Pancreas (tissue), 10 donors: ENCODE measurements around the gene FOCAD. TPM values are rescaled to one million over a fixed set of nuclear protein-coding genes. Genes with fewer than 3 reads are reported as not detected.

ENCODE experiments used
- ATAC-seq, 4 donors: fragments of 200-7000 bp; cut with Tn5 transposase; one replicate each; pipeline versions ENCODE4 v1.8.0 to v1.9.1; 2020; ENCODE audit warnings: mild to moderate bottlenecking in 4 of 4, moderate library complexity in 4 of 4
- DNase-seq, 6 donors: peaks; one replicate each; pipeline ENCODE4 v3.0.0-alpha.2; 2020
- FAIRE-seq: peaks from 2 replicates; lab custom pipeline; 2012; peaks lifted over from hg19 to GRCh38; lab: Jason Lieb, UNC
- H3K27ac ChIP-seq, 4 donors: fragments of 200-600 bp; sonication (generic); 1 replicate in 3 of 4; 2 replicates in 1 of 4; pipeline versions ENCODE4 v1.5.0 to v1.8.0; 2020
- H3K27me3 ChIP-seq, 4 donors: fragments of 200-600 bp; one replicate each; pipeline ENCODE4 v1.8.0; 2021
- H3K36me3 ChIP-seq, 3 donors: fragments of 200-600 bp; sonication (generic) in 1 of 3; one replicate each; pipeline versions ENCODE4 v1.5.0 to v1.8.0; 2020 to 2021
- H3K4me1 ChIP-seq, 3 donors: fragments of 200-600 bp; one replicate each; pipeline ENCODE4 v1.8.0; 2021
- H3K4me3 ChIP-seq, 4 donors: fragments of 200-600 bp; sonication (generic) in 2 of 4; one replicate each; pipeline versions ENCODE4 v1.5.0 to v1.8.0; 2020 to 2021
- H3K9me3 ChIP-seq, 4 donors: fragments of 200-600 bp; one replicate each; pipeline ENCODE4 v1.8.0; 2021
- CTCF ChIP-seq, 4 donors: fragments of 200-600 bp; sonication (generic) in 3 of 4; IDR thresholded peaks; one replicate each; pipeline versions ENCODE4 v1.5.0 to v1.8.0; 2021; ENCODE audit warnings: antibody characterized with exemption in 4 of 4
- WGBS, 2 donors: extraction: QIAGEN DNeasy Blood & Tissue Kit; methylation state at CpG; one replicate each; pipeline ENCODE4 v1.1.7; 2013; 5-methylcytosine and 5-hydroxymethylcytosine counted together
- intact Hi-C, 3 donors: fragments of 100-400 bp; cut with DNase I; formaldehyde crosslinking; loops; one replicate each; pipeline versions ENCODE4 v1.11.1 to v1.14.2; 2022
- polyA plus RNA-seq, 2 donors: library from polyadenylated mRNA; stranded (reverse); fragments of 200-250 nt; gene quantifications; one replicate each; pipeline ENCODE4 v1.2.3, GENCODE V29; 2013
- total RNA-seq, 6 donors: library from RNA; stranded (reverse); fragmentation: NEBNext Ultra II Directional in 4 of 6; extraction: Animal tissue kit (Norgen Biotek cat#: 25700) in 4 of 6; gene quantifications; one replicate each; pipeline versions ENCODE4 v1.2.1 to v1.2.4, GENCODE V29; 2021 to 2023
- donor health status: healthy with polysubstance abuse.
- donor health status: DM: no; HTN: no; CAD: no; lungs with moderate emphysema.
- donor health status: DM: no; HTN: no; CAD: no.
- donor health status: control.
- donor health status: control.
- donor health status: Bipolar disorder and iron deficiency.
- donor health status: DM: yes; HTN: yes; CAD: no.
- donor health status: DM: no; HTN: no; CAD: no.
- donor health status: DM: no; HTN: no; CAD: no.
- donor health status: DM: yes; HTN: yes; CAD: no.

The FOCAD gene
- total and polyA plus RNA-seq, 8 donors: 5.4 to 27.7 (median 16.8) TPM

- H3K9me3 ChIP-seq: no peaks in the 10 kb centered on the region
- DNase-seq (no peak), FAIRE-seq (no peak), ATAC-seq (no peak)
- no peak for TF ChIP-seq CTCF (IDR thresholded peaks at IDR 0.05)
- H3K27ac ChIP-seq: no peak overlapping the region
- intact Hi-C loops: no loop called here
- no peaks in the 10 kb centered on the region for H3K27me3 ChIP-seq
- H3K36me3 ChIP-seq: no peaks in the 10 kb centered on the region
- H3K4me1 ChIP-seq: no peaks in the 10 kb centered on the region
- H3K4me3 ChIP-seq: no peak overlapping the region
Observed at GRCh38 chr9:20811872-20812271, 127.8 kb downstream of the FOCAD start.

GRCh38 chr9:20815923-20816703 is 132.1 kb downstream of the FOCAD start:
- DNase-seq: no peak
- intact Hi-C loops: no loop called here
- FAIRE-seq: no peak

GRCh38 chr9:20823051-20823450 is 139.0 kb downstream of the FOCAD start:
- DNase-seq (no peak), FAIRE-seq (no peak), ATAC-seq (no peak)
- Histone ChIP-seq H3K27ac (no peak overlapping the region), H3K4me3 (no peak overlapping the region), H3K4me1 (peaks cover 0 to 5% (median 0%) of the 10 kb centered on the region in 3 donors), H3K9me3 (no peaks in the 10 kb centered on the region), H3K36me3 (no peaks in the 10 kb centered on the region), H3K27me3 (no peaks in the 10 kb centered on the region)
- intact Hi-C loops: no loop called here
- no peak for TF ChIP-seq CTCF (IDR thresholded peaks at IDR 0.05)

More at GRCh38 chr9:20815923-20816703, 132.1 kb downstream of the FOCAD start:
- ATAC-seq: no peak
- H3K4me3 ChIP-seq: no peak overlapping the region
- TF ChIP-seq CTCF (IDR thresholded peaks at IDR 0.05): no peak
- H3K36me3 ChIP-seq: no peaks in the 10 kb centered on the region
- H3K27me3 ChIP-seq: no peaks in the 10 kb centered on the region
- no peaks in the 10 kb centered on the region for H3K9me3 ChIP-seq
- WGBS, 2 donors: 75 to 76% methylated on average over 5 of the region's 5 CpGs
- H3K27ac ChIP-seq: no peak overlapping the region
- H3K4me1 ChIP-seq: no peaks in the 10 kb centered on the region

- FAIRE-seq (no peak), DNase-seq (no peak), ATAC-seq (no peak)
- no peaks in the 10 kb centered on the region for H3K4me1 ChIP-seq
- intact Hi-C loops: no loop called here
- no peaks in the 10 kb centered on the region for H3K9me3 ChIP-seq
- no peak for TF ChIP-seq CTCF (IDR thresholded peaks at IDR 0.05)
- no peaks in the 10 kb centered on the region for H3K36me3 ChIP-seq
- H3K4me3 ChIP-seq: no peak overlapping the region
- no peaks in the 10 kb centered on the region for H3K27me3 ChIP-seq
- 68 to 78% methylated on average over 3 of the region's 3 CpGs for WGBS, 2 donors
- no peak overlapping the region for H3K27ac ChIP-seq
Observed at GRCh38 chr9:20831028-20831427, 147.0 kb downstream of the FOCAD start.

GRCh38 chr9:20832775-20833174 is 148.7 kb downstream of the FOCAD start:
- no peak for TF ChIP-seq CTCF (IDR thresholded peaks at IDR 0.05)
- H3K4me1 ChIP-seq: no peaks in the 10 kb centered on the region
- no peak for ATAC-seq
- no peaks in the 10 kb centered on the region for H3K27me3 ChIP-seq
- FAIRE-seq: no peak
- no peak overlapping the region for H3K27ac ChIP-seq
- H3K36me3 ChIP-seq: no peaks in the 10 kb centered on the region
- DNase-seq: no peak
- whole genome bisulfite sequencing, 2 donors: 74 to 85% methylated on average over 2 of the region's 2 CpGs
- H3K4me3 ChIP-seq: no peak overlapping the region
- intact Hi-C loops: no loop called here
- H3K9me3 ChIP-seq: no peaks in the 10 kb centered on the region
